Measurements from ENCODE around the gene TRAPPC5.

TRAPPC5 gene

GRCh38 chr19:7657131-7657751 is 23.4 kb upstream of the TRAPPC5 start:
- H3K36me3 ChIP-seq (ENCODE audit: control insufficient read depth, insufficient read depth, low read length), result no peaks in the 10 kb centered on the region
- no peak for DNase-seq (ENCODE audit: extremely low read depth, insufficient read length)
- no peak for TF ChIP-seq CTCF (IDR thresholded peaks at IDR 0.05; ENCODE audit: insufficient read depth, low read length, poor library complexity, severe bottlenecking)
- H3K27me3 ChIP-seq (replicated peaks; ENCODE audit: control insufficient read depth, insufficient read depth, low read length), result no peaks in the 10 kb centered on the region; the same call in 1 of the 2 replicates
- no peak overlapping the region for H3K4me3 ChIP-seq (replicated peaks; ENCODE audit: low read depth, low read length)

DNA sequence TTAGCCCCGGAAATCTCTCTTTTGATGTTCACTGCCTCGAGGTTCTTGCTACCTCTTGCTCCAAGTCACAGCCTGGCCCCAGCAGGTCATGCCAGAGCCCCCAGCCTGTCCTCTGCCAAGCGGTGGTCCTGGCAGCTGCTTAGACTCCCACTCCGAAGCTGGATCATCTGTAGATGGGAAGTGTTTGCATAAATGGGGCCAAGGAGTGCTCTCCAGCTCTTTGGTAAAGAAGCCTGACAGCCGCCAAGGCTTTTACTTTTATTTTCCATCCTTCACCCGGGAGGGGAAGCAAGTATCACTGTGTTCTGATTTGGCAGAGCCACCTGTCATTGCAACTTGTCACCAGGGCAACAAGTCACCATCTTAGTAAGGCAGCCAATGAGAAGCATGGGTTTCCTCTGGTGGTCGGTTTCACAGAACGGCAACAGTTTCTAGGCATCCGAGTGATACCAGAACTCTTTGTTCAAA is 22.4 kb upstream of the TRAPPC5 start:
- Histone ChIP-seq H3K27me3 (replicated peaks; ENCODE audit: control insufficient read depth, insufficient read depth, low read length) (no peaks in the 10 kb centered on the region; the same call in 1 of the 2 replicates), H3K4me3 (replicated peaks; ENCODE audit: low read depth, low read length) (peak overlapping the region; percentile 69), H3K36me3 (ENCODE audit: control insufficient read depth, insufficient read depth, low read length) (no peaks in the 10 kb centered on the region)
- no peak for TF ChIP-seq CTCF (IDR thresholded peaks at IDR 0.05; ENCODE audit: insufficient read depth, low read length, poor library complexity, severe bottlenecking)
- DNase-seq (ENCODE audit: extremely low read depth, insufficient read length), result peak; percentile 68

DNA sequence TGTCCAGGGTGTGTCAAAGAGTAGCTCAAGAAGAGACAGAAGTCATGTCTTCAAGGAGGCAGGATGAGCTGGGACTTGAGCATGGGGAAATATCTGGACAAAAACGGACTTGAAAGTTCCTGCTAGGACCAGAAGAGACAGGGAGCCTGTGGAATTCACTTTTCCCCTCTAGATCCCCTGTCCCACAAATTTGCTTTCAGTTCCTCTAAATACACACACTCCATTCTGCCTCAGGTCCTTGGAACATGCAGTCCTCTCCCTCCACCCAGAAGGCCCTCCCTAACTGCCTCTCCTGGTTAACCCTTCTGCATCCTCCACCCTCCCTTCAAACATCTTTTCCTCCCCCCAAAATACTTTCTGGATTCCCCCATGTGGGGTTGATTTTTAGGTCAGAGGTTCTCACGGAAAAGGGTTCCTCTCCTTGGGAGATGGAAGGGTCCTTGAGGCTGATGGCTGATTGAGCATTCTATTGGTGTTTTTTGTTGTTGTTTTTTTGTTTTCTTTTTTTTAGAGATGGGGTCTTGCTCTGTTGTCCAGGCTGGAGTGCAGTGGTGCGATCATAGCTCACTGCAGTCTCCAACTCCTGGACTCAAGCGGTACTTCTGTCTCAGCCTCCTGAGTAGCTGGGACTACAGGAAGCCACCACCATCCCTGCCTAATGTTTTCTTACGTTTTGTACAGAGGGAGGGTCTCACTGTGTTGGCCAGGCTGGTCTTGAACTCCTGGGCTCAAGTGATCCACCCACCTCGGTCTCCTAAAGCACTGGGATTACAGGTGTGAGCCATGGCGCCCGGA is 18.7 kb upstream of the TRAPPC5 start:
- TF ChIP-seq CTCF (IDR thresholded peaks at IDR 0.05; ENCODE audit: insufficient read depth, low read length, poor library complexity, severe bottlenecking), result no peak

GRCh38 chr19:7662657-7663056 is 18.0 kb upstream of the TRAPPC5 start:
- H3K36me3 ChIP-seq (ENCODE audit: control insufficient read depth, insufficient read depth, low read length), result no peaks in the 10 kb centered on the region
- no peaks in the 10 kb centered on the region; the same call in 1 of the 2 replicates for H3K27me3 ChIP-seq (replicated peaks; ENCODE audit: control insufficient read depth, insufficient read depth, low read length)
- DNase-seq (ENCODE audit: extremely low read depth, insufficient read length), result no peak

More for the DNA sequence above, 18.7 kb upstream of the TRAPPC5 start:
- no peak overlapping the region for H3K4me3 ChIP-seq (replicated peaks; ENCODE audit: low read depth, low read length)
- H3K36me3 ChIP-seq (ENCODE audit: control insufficient read depth, insufficient read depth, low read length), result no peaks in the 10 kb centered on the region
- DNase-seq (ENCODE audit: extremely low read depth, insufficient read length), result no peak
- H3K27me3 ChIP-seq (replicated peaks; ENCODE audit: control insufficient read depth, insufficient read depth, low read length), result no peaks in the 10 kb centered on the region; the same call in 1 of the 2 replicates

DNA sequence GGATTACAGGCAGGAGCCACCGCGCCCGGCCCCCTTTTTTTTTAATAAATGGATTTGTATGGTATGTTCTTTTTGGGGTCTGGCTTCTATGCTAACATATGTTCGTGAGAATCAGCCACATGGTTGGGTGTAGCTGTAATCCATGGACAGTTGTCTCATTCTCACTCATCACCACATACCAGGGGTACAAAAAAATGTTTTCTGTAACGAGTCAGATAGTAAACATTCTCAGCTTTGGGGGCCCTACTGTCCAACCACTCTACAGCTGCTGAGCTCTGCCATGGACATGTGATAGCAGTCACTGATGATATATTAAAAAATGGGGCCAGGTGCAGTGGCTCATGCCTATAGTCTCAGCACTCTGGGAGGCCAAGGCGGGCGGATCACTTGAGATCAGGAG is 16.9 kb upstream of the TRAPPC5 start:
- Histone ChIP-seq H3K27me3 (replicated peaks; ENCODE audit: control insufficient read depth, insufficient read depth, low read length) (no peaks in the 10 kb centered on the region; the same call in 1 of the 2 replicates), H3K4me3 (replicated peaks; ENCODE audit: low read depth, low read length) (no peak overlapping the region), H3K36me3 (ENCODE audit: control insufficient read depth, insufficient read depth, low read length) (no peaks in the 10 kb centered on the region)
- TF ChIP-seq CTCF (IDR thresholded peaks at IDR 0.05; ENCODE audit: insufficient read depth, low read length, poor library complexity, severe bottlenecking), result no peak
- DNase-seq (ENCODE audit: extremely low read depth, insufficient read length), result no peak

More at GRCh38 chr19:7662657-7663056, 18.0 kb upstream of the TRAPPC5 start:
- no peak for TF ChIP-seq CTCF (IDR thresholded peaks at IDR 0.05; ENCODE audit: insufficient read depth, low read length, poor library complexity, severe bottlenecking)
- H3K4me3 ChIP-seq (replicated peaks; ENCODE audit: low read depth, low read length), result no peak overlapping the region
